Fibroblast of the aortic adventitia (primary cell): ENCODE results near the gene GREM2. TPM values are rescaled to one million over a fixed set of nuclear protein-coding genes. Genes with fewer than 3 reads are reported as not detected.
A peak's percentile ranks its signal among the peaks of the same experiment; 100 is the strongest.

Experiments
- DNase-seq: peaks from one replicate; pipeline ENCODE4 v3.0.0-alpha.2; 2010; ENCODE audit warnings: low read depth
- H3K4me3 ChIP-seq: 2 replicates; pipeline ENCODE4 v1.5.1; 2011; ENCODE audit warnings: low read depth, mild to moderate bottlenecking, control low read depth, low read length, moderate library complexity
- CTCF ChIP-seq: IDR thresholded peaks from 2 replicates; pipeline ENCODE4 v1.5.1; 2011; ENCODE audit warnings: mild to moderate bottlenecking, low read length, control low read depth, inconsistent platforms; ENCODE audit not compliant: insufficient read depth
- total RNA-seq: library from RNA; depleted of rRNA; stranded (reverse); fragments of >200 nt; gene quantifications from 2 replicates; pipeline ENCODE4 v1.2.3, GENCODE V29; 2012; ENCODE audit warnings: low replicate concordance

GREM2 gene
- total RNA-seq, 1 donor, result 26.8 TPM

- no peak for TF ChIP-seq CTCF
- no peak overlapping the region for H3K4me3 ChIP-seq
- DNase-seq, result no peak
Observed at GRCh38 chr1:240487493-240487892, 124.5 kb downstream of the GREM2 start.

- no peak for DNase-seq
- TF ChIP-seq CTCF, result no peak
- no peak overlapping the region for H3K4me3 ChIP-seq
Observed at GRCh38 chr1:240486611-240487010, 125.3 kb downstream of the GREM2 start.

GRCh38 chr1:240484804-240485443, 127.0 kb downstream of the GREM2 start:
- TF ChIP-seq CTCF, result no peak
- DNase-seq, result no peak

GRCh38 chr1:240478536-240478935, 133.4 kb downstream of the GREM2 start:
- no peak for DNase-seq
- no peak overlapping the region for H3K4me3 ChIP-seq
- TF ChIP-seq CTCF, result no peak

More at GRCh38 chr1:240484804-240485443, 127.0 kb downstream of the GREM2 start:
- H3K4me3 ChIP-seq, result no peak overlapping the region

- DNase-seq, result no peak
- no peak overlapping the region for H3K4me3 ChIP-seq
- TF ChIP-seq CTCF, result no peak
Observed at GRCh38 chr1:240475832-240476231, 136.1 kb downstream of the GREM2 start.

- H3K4me3 ChIP-seq, result no peak overlapping the region
- no peak for TF ChIP-seq CTCF
- DNase-seq, result peak; percentile 94
Observed at GRCh38 chr1:240474133-240474614, 137.8 kb downstream of the GREM2 start.

- TF ChIP-seq CTCF, result no peak
- no peak overlapping the region for H3K4me3 ChIP-seq
- peak; percentile 71 for DNase-seq
Observed at GRCh38 chr1:240468656-240469055, 143.3 kb downstream of the GREM2 start.
